Measurements from ENCODE around the gene SALL1.

Gene SALL1

DNA sequence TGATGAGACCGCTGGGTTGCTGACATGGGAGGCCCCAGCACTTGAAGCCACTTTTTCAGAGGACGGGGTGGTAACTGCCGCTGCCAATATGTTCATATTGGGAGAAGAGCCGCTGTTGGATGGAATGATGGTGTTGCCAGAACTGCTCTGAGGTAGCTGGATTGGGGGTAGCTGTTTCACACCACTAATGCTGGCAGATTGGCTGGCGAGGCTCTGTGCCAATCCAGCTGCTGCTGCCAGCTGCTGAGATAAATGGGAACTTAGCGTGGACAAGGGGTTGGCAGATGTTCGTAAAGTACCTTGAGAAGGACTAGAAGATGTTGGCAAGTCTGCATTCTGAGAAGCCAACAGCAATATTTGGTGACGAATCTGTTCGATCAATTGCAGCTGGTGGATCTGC lies 10.0 kb downstream of the SALL1 start:
- no peak for DNase-seq (ENCODE audit: low read depth)

DNA sequence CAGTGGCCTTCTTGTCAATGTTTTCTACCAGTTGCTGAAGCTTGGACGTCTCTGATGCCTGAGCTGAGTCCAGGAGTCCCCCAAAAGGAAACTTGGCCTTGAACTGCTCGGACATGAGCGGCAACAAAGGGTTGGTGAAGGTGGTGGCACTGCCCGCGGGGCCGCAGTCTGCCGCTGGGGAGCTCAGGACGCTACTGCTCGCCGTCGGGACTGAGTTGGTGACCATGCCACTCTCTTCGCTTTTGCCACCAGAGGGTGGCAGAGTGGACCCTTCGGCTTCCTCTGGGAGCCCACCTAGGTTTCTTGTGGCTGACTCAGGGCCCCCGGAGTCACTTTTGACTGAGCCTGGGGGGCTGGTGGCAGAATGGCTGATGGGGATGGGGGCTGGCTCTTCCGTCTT lies 11.0 kb downstream of the SALL1 start:
- DNase-seq (ENCODE audit: low read depth), result no peak

DNA sequence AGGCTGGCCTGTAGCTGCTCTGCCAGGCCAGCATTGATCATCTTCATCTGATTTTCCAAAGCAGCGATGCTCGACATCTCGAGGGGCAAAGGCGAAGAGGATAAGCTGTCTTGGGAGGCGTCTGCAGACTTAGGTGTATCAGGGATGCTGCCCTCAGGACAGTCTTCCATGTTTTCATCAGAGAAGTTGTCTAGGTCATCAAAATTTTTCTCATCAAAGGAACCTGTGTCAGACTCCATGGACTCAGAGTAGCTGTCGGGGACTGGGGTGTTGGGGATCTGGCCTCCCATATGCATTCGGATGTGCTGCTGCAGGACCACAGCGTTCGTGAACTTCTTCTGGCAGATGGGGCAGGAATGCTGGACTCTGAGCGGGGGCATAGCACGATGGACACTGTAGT lies 11.5 kb downstream of the SALL1 start:
- no peak for DNase-seq (ENCODE audit: low read depth)

DNA sequence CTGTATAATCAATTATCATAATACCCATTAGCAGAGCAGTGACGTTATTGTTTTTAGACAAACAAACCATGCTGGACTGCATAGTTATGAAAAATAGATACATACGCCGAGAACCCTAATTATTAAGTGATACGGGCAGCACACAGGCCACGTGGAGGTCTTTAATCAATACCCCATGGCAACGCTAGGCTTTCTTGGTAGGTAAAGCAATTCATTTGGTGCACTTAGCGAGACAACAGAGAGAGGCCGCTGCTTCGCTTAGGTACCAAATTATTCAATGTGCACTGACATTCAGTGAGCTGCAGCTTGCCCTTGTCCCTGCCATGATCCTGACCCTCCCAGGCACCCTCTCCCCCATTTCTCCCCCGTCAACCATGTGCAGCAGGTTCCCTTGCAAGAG lies 12.9 kb downstream of the SALL1 start:
- DNase-seq (ENCODE audit: low read depth), result no peak

DNA sequence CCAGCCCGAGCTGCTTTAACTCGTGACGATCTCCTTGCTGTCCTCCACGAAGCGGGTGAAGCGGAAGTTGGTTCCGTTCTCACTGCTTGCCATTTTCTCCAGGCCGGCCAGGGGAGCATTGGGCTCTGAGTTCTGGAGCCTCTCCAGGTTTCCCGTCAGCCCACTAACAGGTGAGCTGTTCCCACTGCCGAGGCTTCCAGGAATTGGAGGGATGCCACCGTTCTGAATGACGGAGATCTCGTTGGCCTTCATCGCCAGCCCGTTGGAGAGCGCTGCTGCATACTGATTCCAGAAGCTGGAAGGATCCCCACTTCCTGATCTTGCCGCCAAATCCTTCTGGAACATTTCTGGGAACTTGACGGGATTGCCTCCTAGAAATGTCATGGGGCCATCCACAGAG lies 14.0 kb downstream of the SALL1 start:
- no peak for DNase-seq (ENCODE audit: low read depth)

DNA sequence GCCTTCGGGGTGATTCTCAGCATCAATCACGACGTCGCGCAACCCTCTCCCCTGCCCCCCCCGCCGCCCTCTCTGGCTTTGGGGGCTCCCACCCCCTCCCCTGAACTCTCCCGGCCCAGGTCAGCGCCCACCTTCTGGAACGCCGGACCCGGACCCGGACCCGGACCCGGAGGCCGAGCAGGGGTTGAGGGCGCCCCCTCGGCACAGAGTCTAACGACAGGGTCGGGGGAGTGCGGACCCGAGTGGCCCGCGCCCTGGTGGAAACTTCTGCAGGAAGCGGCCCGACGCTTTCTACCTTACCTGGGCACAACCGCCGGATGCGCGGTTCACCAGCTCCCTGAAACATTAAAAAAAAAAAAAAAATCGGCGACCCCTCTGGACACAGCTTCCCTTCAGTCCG lies 16.2 kb downstream of the SALL1 start:
- DNase-seq (ENCODE audit: low read depth), result no peak

DNA sequence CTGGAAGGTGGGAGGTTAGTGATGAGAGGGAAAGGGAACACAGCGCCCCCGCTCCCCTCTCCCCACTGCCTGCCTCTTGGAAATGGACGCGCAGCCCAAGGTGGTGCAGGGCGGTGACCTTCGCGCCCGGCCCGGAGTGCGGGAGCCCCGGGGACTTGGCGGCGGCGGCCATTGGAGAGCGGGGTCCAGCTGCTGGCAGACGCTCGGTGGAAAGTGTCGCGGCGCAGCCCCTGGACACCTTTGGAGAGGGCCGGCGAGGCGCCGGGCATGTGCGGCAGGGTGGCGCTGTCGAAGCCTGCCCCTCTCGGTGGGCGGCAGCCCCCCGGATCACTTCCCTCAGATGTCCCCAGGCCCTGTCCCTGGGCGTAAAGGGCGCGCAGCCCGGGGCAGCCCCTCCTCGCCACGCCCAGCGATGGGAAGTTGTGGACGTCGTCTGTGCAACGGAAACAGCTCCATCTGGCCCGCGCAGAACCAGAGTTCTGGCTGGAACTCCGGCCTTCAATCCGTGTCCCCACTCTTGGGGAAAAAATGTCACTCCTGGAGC lies 16.7 kb downstream of the SALL1 start:
- DNase-seq (ENCODE audit: low read depth), result no peak

DNA sequence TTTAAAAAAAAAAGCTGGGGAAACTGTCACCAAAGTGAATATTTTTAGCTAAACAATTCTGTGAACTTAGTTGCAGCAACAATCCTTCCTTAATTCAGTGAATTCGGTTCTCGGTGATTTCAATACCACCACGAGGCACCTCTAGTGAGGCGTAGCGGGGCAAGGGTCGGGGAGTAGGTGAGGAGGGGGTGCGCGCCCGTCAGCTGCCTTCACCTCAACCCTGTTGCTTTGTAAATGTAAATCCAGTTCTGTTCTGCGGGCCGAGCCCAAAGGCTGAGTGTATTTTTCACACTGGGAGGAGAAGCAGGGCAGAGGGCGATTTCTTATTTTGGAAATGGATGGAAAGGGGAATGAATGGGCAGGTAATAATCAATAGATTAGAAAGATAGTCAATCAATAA lies 17.4 kb downstream of the SALL1 start:
- no peak for DNase-seq (ENCODE audit: low read depth)

DNA sequence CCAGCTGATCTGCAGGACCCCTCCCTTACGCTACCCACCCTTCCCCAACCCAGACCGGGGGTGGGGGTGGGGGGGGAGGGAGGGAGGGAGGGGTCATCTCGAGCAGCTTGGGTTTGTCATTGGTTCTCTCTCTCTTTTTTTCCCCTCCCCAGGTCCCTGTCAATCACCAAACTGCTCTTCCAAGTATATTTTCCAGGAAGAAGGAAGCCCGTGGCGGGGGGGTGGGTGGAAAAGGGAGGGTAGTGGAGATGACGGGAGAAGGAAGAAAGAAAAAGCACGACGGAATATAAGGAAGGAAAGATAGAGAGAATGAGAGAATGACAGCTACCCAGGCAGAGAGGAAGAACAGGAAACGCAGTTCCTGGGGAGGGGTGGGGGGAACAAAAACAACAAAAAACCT lies 17.9 kb downstream of the SALL1 start:
- no peak for DNase-seq (ENCODE audit: low read depth)

DNA sequence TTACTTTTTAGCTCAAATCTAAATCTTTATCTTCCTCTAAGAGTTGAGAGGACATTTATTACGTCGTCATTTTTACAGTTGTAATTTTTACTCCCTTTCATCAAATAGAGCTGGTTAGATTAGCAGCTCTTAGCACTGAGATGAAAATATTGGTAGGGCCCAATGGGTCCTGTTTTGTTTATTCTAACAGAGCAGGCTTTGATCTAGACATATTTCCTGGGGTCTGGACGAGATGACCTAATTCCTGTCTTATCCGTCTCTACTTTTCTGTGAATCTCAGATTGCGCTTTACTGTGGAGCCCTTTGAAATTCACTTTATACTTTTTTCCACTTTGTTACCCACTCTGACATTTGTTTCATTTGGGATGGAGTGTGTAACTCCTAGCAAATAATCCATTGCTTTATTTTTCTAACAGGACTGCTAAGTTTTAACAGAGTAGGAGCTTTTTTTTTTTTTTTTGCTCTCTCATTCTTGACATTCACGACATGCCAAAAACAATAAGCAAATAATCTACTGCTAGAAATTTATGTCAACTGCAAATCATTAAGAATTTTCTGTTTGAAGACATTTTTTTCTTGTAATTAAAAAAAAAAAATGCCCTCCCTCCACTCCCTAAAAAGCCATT lies 18.5 kb downstream of the SALL1 start:
- DNase-seq (ENCODE audit: low read depth), result no peak

DNA sequence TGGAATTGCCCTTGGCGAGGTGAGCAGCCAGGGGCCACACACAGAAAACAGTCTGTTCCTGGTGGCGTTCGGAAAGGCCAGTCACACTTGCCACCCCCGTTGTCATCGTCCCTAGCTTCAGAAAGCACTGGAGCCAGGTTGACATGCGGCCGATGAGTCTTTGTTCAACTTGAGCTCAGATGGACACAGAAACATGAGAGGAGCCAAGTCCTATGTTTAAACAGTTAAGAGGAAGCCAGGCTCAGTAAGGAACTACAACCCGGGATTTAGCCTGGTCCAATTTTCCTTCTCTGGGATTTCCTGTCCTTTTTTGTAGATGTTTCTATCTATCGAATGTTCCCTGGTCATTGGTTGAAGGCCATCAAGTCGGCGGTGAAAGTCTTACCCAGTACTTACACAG lies 19.5 kb downstream of the SALL1 start:
- no peak for DNase-seq (ENCODE audit: low read depth)

DNA sequence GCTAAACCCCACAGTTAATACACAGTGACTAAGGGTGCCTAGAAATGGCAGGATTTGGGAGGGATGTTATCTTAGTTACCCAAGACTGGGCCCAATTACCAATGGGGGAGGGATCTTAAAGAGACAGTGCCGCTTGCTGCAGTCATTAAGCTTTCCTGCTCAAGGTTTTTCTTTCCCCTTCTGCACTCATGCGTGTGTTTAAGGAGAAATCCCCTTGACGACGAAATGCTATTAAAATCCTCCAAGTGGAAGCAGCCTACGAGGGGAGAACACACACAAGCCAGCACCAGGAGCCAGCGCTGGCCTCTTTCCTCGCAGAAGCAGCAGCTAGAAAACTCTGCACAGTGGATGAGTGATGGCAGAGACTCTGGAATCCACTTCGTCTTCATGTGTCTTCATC lies 22.0 kb downstream of the SALL1 start:
- DNase-seq (ENCODE audit: low read depth), result no peak

DNA sequence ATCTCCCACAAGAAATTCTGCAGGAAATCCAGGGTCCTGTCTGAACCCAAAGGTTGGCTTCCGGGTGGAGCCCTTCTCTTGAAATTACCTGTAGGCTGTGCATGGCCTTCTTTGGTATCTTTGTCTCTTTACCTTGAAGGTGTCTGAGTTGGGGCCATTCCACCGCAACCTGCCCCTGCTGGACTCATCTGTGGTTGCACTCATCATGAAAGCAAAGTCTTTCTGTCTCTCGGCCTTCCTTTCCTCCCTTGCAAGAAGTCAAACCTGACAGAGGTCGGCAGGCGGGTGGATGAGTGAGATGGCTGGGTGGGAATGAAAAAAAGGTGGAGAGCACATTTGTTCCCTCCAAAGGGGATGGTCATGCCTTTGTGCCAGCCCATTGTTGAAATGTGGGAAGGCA lies 25.1 kb downstream of the SALL1 start:
- DNase-seq (ENCODE audit: low read depth), result no peak

DNA sequence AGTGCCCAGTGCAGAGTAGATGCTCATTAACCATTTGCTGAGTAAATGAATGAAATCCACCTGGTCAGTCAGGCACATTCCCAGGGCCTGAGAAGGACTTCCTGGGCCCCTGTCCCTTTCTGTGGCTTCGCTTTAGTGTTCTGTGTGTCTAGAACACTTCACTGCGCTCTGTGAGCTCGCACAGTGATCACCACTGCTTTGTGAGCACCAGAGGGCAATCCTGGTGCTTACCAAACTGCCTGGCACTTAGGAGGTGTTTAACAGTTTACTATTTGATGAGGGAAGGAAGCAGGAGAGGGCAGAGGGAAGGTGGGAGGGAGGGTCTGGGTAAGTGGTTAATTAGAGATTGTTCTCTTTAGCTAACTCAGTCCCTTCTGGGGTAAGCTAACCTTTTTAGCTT lies 26.2 kb downstream of the SALL1 start:
- no peak for DNase-seq (ENCODE audit: low read depth)

DNA sequence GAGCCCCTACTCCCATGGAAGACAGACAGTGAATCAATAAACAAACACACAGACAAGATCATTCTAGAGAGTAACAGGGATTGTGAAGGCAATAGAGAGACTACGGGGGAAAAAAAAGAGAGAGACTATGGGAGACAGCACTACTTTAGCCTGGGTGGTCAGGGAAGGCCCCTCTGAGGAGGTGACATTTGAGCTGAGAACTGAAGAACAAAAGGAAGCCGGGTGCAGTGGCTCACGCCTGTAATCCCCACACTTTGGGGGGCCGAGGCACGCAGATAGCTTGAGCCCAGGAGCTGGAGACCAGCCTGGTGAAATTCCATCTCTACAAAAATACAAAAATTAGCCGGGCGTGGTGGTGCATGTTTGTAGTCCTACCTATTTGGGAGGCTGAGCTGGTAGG lies 29.2 kb downstream of the SALL1 start:
- no peak for DNase-seq (ENCODE audit: low read depth)

DNA sequence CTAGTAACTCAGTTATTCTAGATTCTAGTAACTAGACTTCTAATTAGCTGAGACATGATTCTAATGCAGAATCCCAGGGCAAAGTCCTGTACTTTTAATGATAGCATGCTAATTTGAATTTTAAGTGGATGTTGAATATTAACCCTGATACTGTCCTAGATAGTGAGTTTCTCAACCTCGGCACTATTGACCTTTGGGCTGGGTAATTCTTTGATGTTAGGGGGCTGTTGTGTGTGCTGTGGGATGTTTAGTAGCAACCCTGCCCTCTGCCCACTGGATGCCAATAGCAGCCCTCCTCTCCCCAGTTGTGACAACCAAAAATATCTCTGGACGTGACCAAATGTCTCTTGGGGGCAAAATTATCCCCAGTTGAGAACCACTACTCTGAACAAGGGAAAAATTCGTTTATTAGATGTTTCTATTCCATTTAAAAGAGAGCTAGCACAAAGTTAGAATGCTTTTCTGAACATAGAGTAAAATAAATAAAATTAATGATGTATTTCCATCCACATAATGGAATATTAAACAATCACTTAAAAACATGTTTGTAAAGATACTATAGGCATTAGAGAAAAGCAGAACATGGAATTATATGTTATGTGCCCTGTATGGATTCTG lies 30.2 kb downstream of the SALL1 start:
- no peak for DNase-seq (ENCODE audit: low read depth)

DNA sequence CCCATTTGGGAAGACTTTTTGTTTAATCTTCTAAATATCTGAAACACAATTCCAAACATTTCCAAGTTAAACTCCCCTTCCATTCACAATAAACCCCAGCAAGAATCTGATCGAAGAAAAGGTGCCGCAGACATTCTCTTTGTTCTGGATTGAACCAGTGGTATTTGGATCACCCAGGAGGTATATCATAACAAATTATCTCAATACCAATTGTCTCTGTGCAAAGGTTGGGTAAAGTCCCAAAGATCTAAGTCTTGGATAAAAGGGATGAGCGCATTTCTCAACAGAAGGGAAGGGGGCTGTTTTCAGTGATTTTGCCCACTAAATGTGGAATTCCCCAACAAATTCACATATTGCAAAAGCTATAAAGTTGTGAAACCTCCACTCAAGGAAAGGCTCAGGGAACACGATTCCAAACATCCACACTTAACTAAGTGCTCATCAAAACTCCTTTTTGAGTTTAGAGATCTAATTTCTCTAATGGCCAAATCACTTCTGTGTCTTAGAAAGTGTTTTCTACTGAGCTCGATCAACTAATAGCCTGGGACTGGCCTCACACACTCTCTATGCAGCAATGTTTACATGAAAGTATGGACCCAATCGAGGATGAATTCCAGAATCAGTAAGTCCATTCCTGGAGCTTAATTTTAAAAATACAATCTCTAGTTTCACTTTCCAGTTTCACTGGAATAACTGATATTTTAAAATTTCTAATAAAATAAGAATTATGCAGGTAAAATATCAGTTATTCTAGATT lies 30.9 kb downstream of the SALL1 start:
- no peak for DNase-seq (ENCODE audit: low read depth)

DNA sequence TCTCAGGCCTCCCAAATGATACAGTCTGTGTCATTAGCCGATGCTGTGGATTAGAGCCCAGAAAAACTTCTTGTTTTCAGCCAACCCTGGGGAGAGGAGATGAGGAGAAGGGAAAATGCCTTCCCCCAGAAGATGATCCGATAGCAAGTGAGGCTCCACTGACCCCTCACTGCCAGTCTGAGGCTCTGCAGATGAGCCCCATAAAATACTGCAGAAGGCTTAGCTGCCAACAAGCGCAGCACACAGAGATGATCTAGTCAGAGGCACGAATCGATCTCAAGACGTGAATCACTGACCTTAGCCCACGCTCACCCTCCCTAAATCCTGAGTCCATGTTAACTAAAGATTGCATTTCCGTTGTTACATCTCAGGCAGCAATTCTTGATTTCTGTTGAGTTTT lies 31.5 kb downstream of the SALL1 start:
- DNase-seq (ENCODE audit: low read depth), result peak; percentile 1

DNA sequence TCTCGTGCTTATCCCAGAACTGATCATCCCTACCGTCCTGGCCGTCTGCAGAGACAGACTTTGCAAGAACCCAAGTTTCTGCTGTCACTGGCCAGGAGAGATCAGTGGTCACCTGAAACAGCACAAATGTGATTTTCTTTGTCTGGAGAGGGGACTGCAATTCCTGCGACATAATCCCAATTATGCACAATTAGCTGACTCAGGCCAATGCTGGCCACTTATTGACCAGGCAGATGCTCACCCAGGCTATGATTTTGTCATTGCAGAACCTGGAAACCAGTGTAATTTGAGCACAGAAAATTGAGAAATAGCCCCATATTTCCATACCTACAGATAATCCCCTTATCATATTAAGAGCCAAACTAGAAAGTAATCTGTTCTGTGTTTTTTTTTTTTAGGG lies 34.7 kb downstream of the SALL1 start:
- no peak for DNase-seq (ENCODE audit: low read depth)

DNA sequence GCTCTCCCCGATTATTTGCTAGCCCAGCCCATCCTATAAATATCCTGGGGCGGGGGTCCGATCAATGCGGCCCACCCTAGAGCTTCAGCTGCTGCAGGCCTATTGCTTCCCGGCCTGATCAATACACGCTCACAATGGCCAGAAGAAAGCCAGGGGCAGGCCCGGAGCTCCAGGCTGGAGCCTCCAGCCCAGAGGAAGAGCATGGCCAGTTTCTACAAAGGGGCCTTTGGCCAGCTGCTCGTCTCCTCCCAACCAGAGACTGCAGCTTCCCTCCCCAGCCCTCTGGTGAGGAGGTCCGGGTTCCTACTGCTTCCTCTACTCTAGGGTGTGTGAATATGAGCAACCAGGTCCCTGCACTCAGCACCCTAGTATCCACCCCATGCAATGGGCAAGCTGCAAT lies 36.7 kb downstream of the SALL1 start:
- DNase-seq (ENCODE audit: low read depth), result no peak

DNA sequence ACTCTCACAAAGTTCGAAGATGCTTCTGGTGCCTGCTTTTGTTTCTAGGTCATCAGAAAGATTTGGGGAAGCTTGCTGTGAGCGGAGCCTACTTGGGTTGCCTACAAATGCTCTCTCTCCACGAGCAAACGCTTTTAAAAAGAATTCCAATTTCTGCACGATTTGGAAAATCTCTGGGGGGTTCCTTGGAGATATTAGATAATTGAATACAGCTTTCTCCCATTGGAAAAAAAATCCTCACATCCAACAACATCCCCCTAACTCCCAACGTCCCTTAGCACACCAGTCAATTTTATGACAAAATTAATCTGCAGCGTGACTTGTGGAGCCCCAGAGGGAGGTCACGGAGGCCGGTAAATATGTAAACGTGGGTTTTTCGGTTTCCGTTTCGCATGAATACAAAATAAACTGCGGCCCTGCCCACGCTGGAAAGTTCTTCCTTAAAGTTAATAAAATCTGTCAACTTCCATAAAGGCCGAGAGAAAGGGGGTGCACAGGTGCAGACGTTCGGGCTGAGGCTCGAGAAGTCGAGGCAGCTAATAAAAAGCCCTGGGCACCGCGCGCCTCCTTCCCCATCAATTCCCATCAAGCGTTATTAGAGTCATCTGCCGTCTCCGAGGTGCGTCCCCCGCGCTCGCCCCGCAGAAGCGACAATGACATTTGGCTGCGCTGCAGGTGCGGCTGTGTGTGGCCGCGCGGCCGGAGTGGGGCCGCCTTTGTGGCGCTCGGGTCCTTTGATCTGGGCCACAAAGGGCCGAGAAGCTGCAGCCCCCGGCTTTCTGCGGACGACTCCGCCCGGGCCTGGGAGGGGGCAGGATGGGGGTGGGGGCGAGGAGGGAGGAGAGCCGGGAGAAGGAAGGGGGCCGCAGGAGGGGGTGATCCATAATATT lies 37.6 kb downstream of the SALL1 start:
- DNase-seq (ENCODE audit: low read depth), result no peak

DNA sequence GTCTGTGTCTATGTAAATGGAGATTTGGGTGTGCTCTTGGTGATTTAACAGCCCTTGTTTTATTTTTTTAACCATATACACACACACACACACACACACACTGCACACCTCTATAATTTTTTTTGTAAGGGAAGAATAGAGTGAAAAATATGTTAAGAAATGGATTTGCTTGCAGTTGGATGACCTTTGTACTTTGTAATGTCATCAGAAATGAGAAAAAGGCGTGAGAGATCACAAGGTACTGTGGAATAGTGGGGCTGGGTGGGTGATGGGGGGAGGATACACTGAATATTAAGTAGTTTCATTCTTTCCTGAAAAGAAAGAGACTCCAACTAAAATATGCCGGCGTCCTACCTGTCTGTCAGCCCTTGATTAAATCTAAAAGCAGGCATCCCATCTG lies 38.7 kb downstream of the SALL1 start:
- DNase-seq (ENCODE audit: low read depth), result no peak

Data from ELR (cell line).